BJ (cell line): Measurements from ENCODE around the gene HCAR3. TPM values are rescaled to one million over a fixed set of nuclear protein-coding genes. Genes with fewer than 3 reads are reported as not detected.

ENCODE experiments used
- CTCF ChIA-PET: fragments of 350-600 bp; formaldehyde crosslinking; extraction: SDS; loops from one replicate; lab custom pipeline; 2021; ENCODE audit warnings: antibody characterized with exemption, inconsistent platforms; lab: Yijun Ruan, JAX
- POLR2A ChIA-PET: fragments of 300-600 bp; sonication (Branson Sonifier 250); formaldehyde crosslinking; extraction: SDS; loops from one replicate; lab custom pipeline; 2021; ENCODE audit warnings: antibody characterized with exemption; lab: Charles Lee
- DNase-seq: peaks from one replicate; pipeline ENCODE4 v3.0.0-alpha.2; 2011; ENCODE audit warnings: low read depth
- H3K27me3 ChIP-seq: 2 replicates; pipeline ENCODE4 v1.6.0; 2011; ENCODE audit warnings: low read length; ENCODE audit not compliant: control insufficient read depth, insufficient read depth
- H3K36me3 ChIP-seq: 2 replicates; pipeline ENCODE4 v1.5.1; 2011; ENCODE audit warnings: low read length; ENCODE audit not compliant: control insufficient read depth, insufficient read depth
- H3K4me3 ChIP-seq: 2 replicates; pipeline ENCODE4 v1.5.1; 2011; ENCODE audit warnings: low read depth, mild to moderate bottlenecking, control low read depth, low read length
- polyA plus RNA-seq: library from polyadenylated mRNA; depleted of rRNA; stranded (reverse); fragments of >200 nt; gene quantifications from 2 replicates; pipeline ENCODE4 v1.2.3, GENCODE V29; 2011; rRNA removed
- small RNA-seq: library from RNA; depleted of rRNA; stranded (forward); fragments of <200 nt; gene quantifications from one replicate; pipeline ENCODE3, GENCODE V24; 2012; ENCODE audit warnings: low replicate concordance, low read depth; ENCODE audit not compliant: insufficient read length
- TF ChIP-seq, protein P1 (sequence below): IDR thresholded peaks from 2 replicates; pipeline ENCODE4 v1.5.1; 2011; ENCODE audit warnings: low read depth, mild to moderate bottlenecking, control low read depth, inconsistent platforms, low read length, moderate library complexity; ENCODE audit not compliant: insufficient read depth

Gene HCAR3
- polyA plus RNA-seq, 1 experiment, result not detected

DNA sequence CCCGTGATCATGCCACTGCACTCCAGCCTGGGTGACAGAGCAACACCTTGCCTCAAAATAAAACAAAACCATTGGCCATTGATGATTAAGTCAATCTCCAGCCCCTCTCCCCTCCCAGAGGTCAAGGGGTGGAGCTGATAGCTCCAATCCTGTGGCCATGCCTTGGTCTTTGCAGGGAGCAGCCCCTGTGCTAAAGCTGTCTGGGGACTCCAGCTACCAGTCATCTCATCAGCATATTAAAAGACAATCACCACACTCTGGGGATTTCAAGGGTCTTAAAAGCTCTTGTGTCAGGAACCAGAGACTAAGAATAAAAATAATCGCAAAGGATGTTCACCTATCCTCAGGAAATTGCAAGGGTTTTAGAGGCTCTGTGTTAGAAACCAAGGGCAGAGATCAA, 44.1 kb downstream of the HCAR3 start:
- CTCF ChIA-PET, result no interaction called here
- POLR2A ChIA-PET, result no interaction called here
- H3K36me3 ChIP-seq, result no peaks in the 10 kb centered on the region
- H3K4me3 ChIP-seq, result no peak overlapping the region
- DNase-seq, result no peak
- TF ChIP-seq, protein P1, sequence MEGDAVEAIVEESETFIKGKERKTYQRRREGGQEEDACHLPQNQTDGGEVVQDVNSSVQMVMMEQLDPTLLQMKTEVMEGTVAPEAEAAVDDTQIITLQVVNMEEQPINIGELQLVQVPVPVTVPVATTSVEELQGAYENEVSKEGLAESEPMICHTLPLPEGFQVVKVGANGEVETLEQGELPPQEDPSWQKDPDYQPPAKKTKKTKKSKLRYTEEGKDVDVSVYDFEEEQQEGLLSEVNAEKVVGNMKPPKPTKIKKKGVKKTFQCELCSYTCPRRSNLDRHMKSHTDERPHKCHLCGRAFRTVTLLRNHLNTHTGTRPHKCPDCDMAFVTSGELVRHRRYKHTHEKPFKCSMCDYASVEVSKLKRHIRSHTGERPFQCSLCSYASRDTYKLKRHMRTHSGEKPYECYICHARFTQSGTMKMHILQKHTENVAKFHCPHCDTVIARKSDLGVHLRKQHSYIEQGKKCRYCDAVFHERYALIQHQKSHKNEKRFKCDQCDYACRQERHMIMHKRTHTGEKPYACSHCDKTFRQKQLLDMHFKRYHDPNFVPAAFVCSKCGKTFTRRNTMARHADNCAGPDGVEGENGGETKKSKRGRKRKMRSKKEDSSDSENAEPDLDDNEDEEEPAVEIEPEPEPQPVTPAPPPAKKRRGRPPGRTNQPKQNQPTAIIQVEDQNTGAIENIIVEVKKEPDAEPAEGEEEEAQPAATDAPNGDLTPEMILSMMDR, result no peak
- H3K27me3 ChIP-seq, result no peaks in the 10 kb centered on the region

DNA sequence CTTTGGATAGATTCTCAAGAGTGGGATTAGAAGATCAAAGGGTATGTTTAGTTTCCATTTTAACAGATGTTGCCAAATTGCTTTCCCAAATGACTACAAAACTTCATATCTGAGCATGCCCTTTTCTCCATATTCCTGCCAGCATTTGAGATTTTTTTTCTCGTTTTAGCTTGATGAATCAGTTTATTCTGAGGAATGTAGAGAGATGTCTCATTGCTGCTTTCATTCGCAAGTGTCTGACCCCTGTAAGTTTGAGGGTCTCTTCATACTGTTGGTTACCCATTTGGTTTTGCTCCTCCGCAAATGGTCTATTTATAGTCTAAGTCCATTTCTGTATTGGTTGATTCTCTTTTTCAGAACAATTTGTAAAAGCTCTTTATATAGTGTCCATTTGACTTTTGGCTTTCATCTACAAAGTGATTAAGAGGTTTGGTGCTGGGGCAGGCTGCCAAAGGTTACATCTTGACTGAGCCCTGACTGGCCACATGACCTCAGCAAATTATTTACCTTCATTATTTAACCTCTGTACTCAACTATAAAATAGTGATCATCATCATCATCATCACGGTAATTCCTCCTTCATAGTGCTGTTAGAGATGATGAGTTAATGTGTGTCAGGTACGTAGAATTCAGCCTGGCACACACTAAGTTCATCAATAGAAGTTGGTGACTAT, 47.1 kb downstream of the HCAR3 start:
- peak; percentile 39 for DNase-seq
- TF ChIP-seq, protein P1, result no peak
- ChIA-PET POLR2A (no interaction called here), CTCF (interaction anchor here (0.9 to 1.7 kb wide), 3 partner anchors 10 to 32 kb away, joined by 3 to 4 read pairs (median 4); no protein-coding TSS in a partner anchor)
- Histone ChIP-seq H3K4me3 (no peak overlapping the region), H3K27me3 (no peaks in the 10 kb centered on the region), H3K36me3 (no peaks in the 10 kb centered on the region)

DNA sequence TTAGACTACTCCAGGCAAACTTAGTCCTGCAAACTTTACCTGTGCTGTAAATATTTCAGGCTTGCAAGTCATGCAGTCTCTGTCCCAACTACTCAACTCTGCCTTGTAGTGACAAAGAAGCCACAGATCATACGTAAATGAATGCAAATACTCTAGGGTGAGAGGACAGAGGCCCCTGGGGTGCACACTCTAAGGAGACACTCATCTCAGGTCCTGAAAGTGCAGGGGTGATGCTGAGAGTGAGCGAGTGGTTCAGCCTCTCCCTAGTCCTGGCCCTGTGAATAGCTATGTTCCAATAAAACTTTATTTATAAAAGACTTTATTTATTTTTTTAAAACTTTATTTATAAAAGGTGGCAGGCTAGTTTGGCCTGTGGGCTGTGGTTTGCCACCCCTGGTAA, 48.3 kb downstream of the HCAR3 start:
- Histone ChIP-seq H3K27me3 (no peaks in the 10 kb centered on the region), H3K36me3 (no peaks in the 10 kb centered on the region), H3K4me3 (no peak overlapping the region)
- ChIA-PET CTCF (interaction anchor here (1.7 kb wide), 1 partner anchor 31 kb away, joined by 4 read pairs; no protein-coding TSS in a partner anchor), POLR2A (no interaction called here)
- TF ChIP-seq, protein P1, result no peak
- no peak for DNase-seq

DNA sequence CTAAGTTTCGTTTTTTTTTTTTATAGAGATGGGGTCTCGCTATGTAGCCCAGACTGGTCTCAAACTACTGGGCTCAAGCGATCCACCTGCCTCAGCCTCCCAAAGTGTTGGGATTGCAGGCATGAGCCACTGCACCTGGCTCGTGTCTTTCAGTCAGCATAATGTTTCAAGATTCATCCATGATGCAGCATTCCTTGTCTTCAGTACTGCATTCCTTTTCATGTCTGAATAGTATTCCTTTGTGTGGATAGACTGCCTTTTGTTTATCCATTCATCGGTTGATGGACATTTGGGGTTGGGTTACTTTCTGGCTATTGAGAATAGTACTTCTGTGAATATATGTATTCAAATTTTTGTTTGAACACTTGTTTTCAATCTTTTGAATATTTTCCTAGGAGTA, 50.9 kb downstream of the HCAR3 start:
- ChIA-PET CTCF (no interaction called here), POLR2A (no interaction called here)
- no peak for DNase-seq
- Histone ChIP-seq H3K4me3 (no peak overlapping the region), H3K36me3 (no peaks in the 10 kb centered on the region), H3K27me3 (no peaks in the 10 kb centered on the region)
- TF ChIP-seq, protein P1, result no peak

DNA sequence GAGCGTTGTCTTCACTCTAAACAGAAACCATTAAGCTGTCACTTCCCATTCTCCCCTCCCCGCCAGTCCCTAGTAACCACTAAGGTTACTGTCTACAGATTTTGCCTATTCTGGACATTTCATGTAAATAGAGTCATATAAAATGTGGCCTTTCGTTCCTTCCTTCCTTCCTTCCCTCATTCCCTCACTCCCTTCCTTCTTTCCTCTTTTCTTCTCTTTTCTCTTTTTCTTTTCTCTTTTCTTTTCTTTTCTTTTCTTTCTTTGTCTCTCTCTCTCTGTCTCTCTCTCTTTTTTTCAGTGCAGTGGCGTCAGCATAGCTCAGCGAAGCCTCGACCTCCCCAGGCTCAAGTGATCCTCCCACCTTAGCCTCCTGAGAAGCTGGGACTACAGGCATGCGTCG, 51.3 kb downstream of the HCAR3 start:
- CTCF ChIA-PET, result no interaction called here
- no peaks in the 10 kb centered on the region for H3K27me3 ChIP-seq
- no peaks in the 10 kb centered on the region for H3K36me3 ChIP-seq
- no peak for DNase-seq
- TF ChIP-seq, protein P1, result no peak
- POLR2A ChIA-PET, result no interaction called here
- no peak overlapping the region for H3K4me3 ChIP-seq

Small RNA genes lying within 50 kb of the gene (small RNA-seq; reads per million reads assigned to genes)
- gene AC026333.2, result not detected

Other genes with a start within 250 kb of the HCAR3 start
- 12.7 and 15.0 TPM in 2 replicates for gene ZCCHC8, start 215.9 kb downstream of the HCAR3 start, polyA plus RNA-seq
- gene RSRC2, start 189.9 kb downstream of the HCAR3 start, polyA plus RNA-seq, result 13.4 and 24.3 TPM in 2 replicates
- 12.5 and 13.6 TPM in 2 replicates for gene KNTC1, start 189.6 kb downstream of the HCAR3 start, polyA plus RNA-seq
- gene HCAR2, start 13.5 kb downstream of the HCAR3 start, polyA plus RNA-seq, result not detected in 2 replicates
- gene HCAR1, start 14.0 kb upstream of the HCAR3 start, polyA plus RNA-seq, result not detected in 2 replicates
- gene DENR, start 36.0 kb upstream of the HCAR3 start, polyA plus RNA-seq, result 16.1 and 33.3 TPM in 2 replicates
- 0.09 and 0.15 TPM in 2 replicates for gene CCDC62, start 57.8 kb upstream of the HCAR3 start, polyA plus RNA-seq
- gene HIP1R, start 118.6 kb upstream of the HCAR3 start, polyA plus RNA-seq, result 5.7 and 12.8 TPM in 2 replicates
- 17.0 and 18.1 TPM in 2 replicates for gene VPS37B, start 179.3 kb upstream of the HCAR3 start, polyA plus RNA-seq
- 3.9 and 6.1 TPM in 2 replicates for gene ABCB9, start 249.7 kb upstream of the HCAR3 start, polyA plus RNA-seq